GDM1 (cell line): ENCODE measurements around the gene DNAJC1.
"Not testable (repeated sequence)": the region's sequence is repeated elsewhere in the genome, so short reads cannot be mapped to it uniquely, and the experiment has no call there.

Source experiments
- DNase-seq: peaks from one replicate; lab custom pipeline; 2025; lab: John Stamatoyannopoulos, UW

The DNAJC1 gene

GRCh38 chr10:21826725-21827124 lies 176.8 kb downstream of the DNAJC1 start:
- DNase-seq: no peak

GRCh38 chr10:21825345-21825744 lies 178.2 kb downstream of the DNAJC1 start:
- DNase-seq: no peak

GRCh38 chr10:21824409-21824808 lies 179.1 kb downstream of the DNAJC1 start:
- DNase-seq: no peak

- no peak for DNase-seq
Measured at GRCh38 chr10:21823617-21824016, 179.9 kb downstream of the DNAJC1 start.

GRCh38 chr10:21822273-21822672 lies 181.3 kb downstream of the DNAJC1 start:
- not testable (repeated sequence) for DNase-seq

GRCh38 chr10:21820952-21821351 lies 182.6 kb downstream of the DNAJC1 start:
- DNase-seq: no peak

GRCh38 chr10:21818416-21818815 lies 185.1 kb downstream of the DNAJC1 start:
- DNase-seq: not testable (repeated sequence)

- no peak for DNase-seq
Measured at GRCh38 chr10:21814866-21815265, 188.7 kb downstream of the DNAJC1 start.

GRCh38 chr10:21813946-21814345 lies 189.6 kb downstream of the DNAJC1 start:
- DNase-seq: no peak

GRCh38 chr10:21811245-21811585 lies 192.3 kb downstream of the DNAJC1 start:
- DNase-seq: no peak

GRCh38 chr10:21810582-21811244 lies 192.8 kb downstream of the DNAJC1 start:
- DNase-seq: no peak

GRCh38 chr10:21808550-21808949 lies 195.0 kb downstream of the DNAJC1 start:
- DNase-seq: no peak

GRCh38 chr10:21807180-21807579 lies 196.3 kb downstream of the DNAJC1 start:
- DNase-seq: peak; percentile 18

- DNase-seq: no peak
Measured at GRCh38 chr10:21803374-21803773, 200.2 kb downstream of the DNAJC1 start.

GRCh38 chr10:21801609-21802008 lies 201.9 kb downstream of the DNAJC1 start:
- no peak for DNase-seq

- DNase-seq: no peak
Measured at GRCh38 chr10:21797984-21798765, 205.4 kb downstream of the DNAJC1 start.

GRCh38 chr10:21797533-21797932 lies 206.0 kb downstream of the DNAJC1 start:
- DNase-seq: no peak

- DNase-seq: no peak
Measured at GRCh38 chr10:21791276-21791675, 212.3 kb downstream of the DNAJC1 start.

- no peak for DNase-seq
Measured at GRCh38 chr10:21776883-21777282, 226.6 kb downstream of the DNAJC1 start.

GRCh38 chr10:21771219-21771618 lies 232.3 kb downstream of the DNAJC1 start:
- DNase-seq: no peak

- DNase-seq: no peak
Measured at GRCh38 chr10:21769041-21769440, 234.5 kb downstream of the DNAJC1 start.

- DNase-seq: no peak
Measured at GRCh38 chr10:21764466-21765189, 238.9 kb downstream of the DNAJC1 start.

GRCh38 chr10:21760332-21760731 lies 243.2 kb downstream of the DNAJC1 start:
- no peak for DNase-seq
